ENCODE data around the gene HCN4.

DNA sequence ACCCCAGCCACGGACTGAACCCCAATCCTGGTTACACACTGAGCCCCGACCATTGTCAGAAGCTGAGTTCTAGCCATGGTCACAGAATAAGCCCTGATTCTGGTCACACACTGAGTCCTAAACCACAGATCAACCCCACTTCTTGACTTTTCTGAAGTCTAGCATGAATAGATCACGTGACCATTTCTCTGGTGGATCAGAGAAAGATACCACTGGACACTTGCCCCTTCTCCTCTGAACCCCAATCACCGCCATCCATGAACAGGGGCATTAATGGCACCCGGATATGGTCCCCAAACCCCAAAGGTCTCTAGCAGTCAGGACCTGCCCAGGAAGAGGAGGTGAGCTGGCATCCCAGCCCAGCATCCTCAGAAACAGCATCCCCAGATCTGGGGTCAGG is 9.1 kb downstream of the HCN4 start:
- TF ChIP-seq, protein P1, sequence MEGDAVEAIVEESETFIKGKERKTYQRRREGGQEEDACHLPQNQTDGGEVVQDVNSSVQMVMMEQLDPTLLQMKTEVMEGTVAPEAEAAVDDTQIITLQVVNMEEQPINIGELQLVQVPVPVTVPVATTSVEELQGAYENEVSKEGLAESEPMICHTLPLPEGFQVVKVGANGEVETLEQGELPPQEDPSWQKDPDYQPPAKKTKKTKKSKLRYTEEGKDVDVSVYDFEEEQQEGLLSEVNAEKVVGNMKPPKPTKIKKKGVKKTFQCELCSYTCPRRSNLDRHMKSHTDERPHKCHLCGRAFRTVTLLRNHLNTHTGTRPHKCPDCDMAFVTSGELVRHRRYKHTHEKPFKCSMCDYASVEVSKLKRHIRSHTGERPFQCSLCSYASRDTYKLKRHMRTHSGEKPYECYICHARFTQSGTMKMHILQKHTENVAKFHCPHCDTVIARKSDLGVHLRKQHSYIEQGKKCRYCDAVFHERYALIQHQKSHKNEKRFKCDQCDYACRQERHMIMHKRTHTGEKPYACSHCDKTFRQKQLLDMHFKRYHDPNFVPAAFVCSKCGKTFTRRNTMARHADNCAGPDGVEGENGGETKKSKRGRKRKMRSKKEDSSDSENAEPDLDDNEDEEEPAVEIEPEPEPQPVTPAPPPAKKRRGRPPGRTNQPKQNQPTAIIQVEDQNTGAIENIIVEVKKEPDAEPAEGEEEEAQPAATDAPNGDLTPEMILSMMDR (IDR thresholded peaks at IDR 0.05), result no peak
- TF ChIP-seq POLR2A (IDR thresholded peaks at IDR 0.05), result no peak

Measured in esophagus squamous epithelium (tissue), 4 donors.